Measurements from ENCODE around the gene PHF21A. TPM values are rescaled to one million over a fixed set of nuclear protein-coding genes. Genes with fewer than 3 reads are reported as not detected.

Gene PHF21A
- total RNA-seq, 2 donors from 2014 or later, result 40.2 to 54.0 TPM

DNA sequence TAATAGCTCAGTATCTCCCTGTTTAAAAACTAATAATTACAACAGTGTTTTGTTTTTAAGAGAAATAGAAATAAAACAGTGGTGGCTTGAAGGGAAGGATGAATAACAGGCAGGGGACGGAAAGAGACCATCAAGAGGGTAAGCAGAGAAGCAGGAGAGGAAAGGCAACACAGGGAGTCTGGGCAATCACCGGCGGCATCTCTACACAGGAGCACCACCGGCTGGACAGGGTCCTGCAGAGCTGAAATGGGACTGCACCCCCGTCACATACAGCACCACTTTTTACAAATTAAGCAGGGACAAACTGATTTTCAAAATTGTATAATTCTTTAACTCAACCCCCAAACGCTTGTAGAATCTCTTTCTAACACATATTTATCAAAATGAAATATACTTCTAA is 18.4 kb downstream of the PHF21A start:
- DNase-seq (ENCODE audit: low spot score), result no peak
- intact Hi-C loops (cut with DNase I), result no loop called here

DNA sequence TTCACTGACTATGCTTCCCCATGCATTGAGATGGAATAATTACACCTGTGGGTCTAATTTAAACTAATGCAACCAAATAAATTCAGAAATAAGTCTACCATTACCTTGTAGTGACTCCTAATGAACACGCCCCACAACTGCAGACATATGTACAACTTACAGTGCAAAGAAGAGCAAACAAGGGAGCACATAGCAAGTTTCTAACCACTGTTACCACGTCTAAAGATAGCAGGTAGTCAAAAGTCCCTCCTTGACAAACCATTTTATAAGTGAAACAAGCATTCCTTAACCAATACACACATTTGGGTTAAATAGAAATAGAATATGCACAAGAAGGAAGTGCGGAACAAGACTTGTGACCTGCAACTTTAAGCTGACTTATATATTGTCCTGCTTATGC is 20.6 kb downstream of the PHF21A start:
- intact Hi-C loops (cut with DNase I), result no loop called here
- DNase-seq (ENCODE audit: low spot score), result no peak

GRCh38 chr11:46099963-46100316 is 21.3 kb downstream of the PHF21A start:
- intact Hi-C loops (cut with DNase I), result no loop called here
- DNase-seq (ENCODE audit: low spot score), result no peak

DNA sequence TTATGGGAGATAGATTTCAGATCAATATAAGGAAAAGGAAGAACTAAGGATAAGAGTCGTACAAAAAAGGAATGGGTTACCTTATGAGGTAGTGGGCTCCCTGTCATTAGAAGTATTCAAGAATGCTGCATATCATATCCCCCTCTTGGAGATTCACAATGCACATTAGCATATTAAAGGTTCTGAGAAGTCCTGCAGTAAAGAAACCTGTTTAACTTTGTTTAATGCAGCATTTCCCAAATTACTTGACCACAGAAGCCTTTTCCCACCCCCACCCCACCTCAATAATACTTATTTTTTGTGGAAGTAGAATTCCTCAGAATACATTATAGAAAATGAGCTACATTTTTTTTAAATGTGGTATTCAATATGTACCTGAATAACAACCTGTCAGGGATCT is 30.9 kb downstream of the PHF21A start:
- intact Hi-C loops (cut with DNase I), result no loop called here
- no peak for DNase-seq (ENCODE audit: low spot score)

DNA sequence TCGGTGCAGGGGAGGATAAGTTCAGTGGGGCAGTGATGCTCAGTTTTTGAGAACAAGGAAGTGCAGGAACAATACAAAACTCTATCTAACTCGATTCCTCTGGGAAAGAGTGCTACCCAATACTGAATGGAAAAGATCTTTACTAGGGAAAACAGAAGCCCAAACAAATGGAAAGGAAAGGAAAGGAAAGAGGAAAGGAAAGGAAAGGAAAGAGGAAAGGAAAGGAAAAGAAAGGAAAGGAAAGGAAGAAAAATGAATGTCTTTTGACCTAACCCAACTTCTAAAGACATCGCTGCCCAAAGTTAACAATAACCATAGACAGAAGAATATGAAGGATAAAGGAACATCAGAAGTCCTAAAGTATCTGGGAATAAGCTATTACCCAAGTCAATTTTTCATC is 41.6 kb downstream of the PHF21A start:
- DNase-seq (ENCODE audit: low spot score), result no peak
- intact Hi-C loops (cut with DNase I), result no loop called here

- intact Hi-C loops (cut with DNase I), result no loop called here
- no peak for DNase-seq (ENCODE audit: low spot score)
These were observed 45.3 kb downstream of the PHF21A start for GRCh38 chr11:46075928-46076327.

GRCh38 chr11:46075168-46075567 is 46.1 kb downstream of the PHF21A start:
- DNase-seq (ENCODE audit: low spot score), result no peak
- intact Hi-C loops (cut with DNase I), result no loop called here

GRCh38 chr11:46073632-46074031 is 47.6 kb downstream of the PHF21A start:
- intact Hi-C loops (cut with DNase I), result no loop called here
- DNase-seq (ENCODE audit: low spot score), result no peak

- intact Hi-C loops (cut with DNase I), result no loop called here
- no peak for DNase-seq (ENCODE audit: low spot score)
These were observed 48.9 kb downstream of the PHF21A start for GRCh38 chr11:46072172-46072964.

GRCh38 chr11:46071091-46071490 is 50.2 kb downstream of the PHF21A start:
- DNase-seq (ENCODE audit: low spot score), result no peak
- intact Hi-C loops (cut with DNase I), result no loop called here

- no peak for DNase-seq (ENCODE audit: low spot score)
- intact Hi-C loops (cut with DNase I), result no loop called here
These were observed 51.7 kb downstream of the PHF21A start for GRCh38 chr11:46069595-46069994.

DNA sequence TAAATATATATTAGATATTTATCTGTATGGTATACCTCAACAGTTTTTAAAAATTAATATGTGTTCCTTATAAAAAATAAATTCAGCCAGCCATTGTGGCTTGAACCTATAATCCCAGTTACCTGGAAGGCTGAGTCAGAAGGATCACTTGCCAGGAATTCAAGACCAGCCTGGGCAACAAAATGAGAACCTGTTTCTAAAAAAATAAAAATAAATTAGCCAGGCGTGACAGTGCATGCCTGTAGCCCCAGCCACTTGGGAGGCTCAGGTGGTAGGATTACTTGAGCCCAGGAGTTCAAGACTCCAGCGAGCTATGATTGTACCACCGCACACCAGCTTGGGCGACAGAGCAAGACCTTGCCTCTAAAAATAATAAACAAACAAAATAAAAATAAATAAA is 54.9 kb downstream of the PHF21A start:
- intact Hi-C loops (cut with DNase I), result no loop called here
- no peak for DNase-seq (ENCODE audit: low spot score)

GRCh38 chr11:46065681-46066080 is 55.6 kb downstream of the PHF21A start:
- intact Hi-C loops (cut with DNase I), result no loop called here
- no peak for DNase-seq (ENCODE audit: low spot score)

DNA sequence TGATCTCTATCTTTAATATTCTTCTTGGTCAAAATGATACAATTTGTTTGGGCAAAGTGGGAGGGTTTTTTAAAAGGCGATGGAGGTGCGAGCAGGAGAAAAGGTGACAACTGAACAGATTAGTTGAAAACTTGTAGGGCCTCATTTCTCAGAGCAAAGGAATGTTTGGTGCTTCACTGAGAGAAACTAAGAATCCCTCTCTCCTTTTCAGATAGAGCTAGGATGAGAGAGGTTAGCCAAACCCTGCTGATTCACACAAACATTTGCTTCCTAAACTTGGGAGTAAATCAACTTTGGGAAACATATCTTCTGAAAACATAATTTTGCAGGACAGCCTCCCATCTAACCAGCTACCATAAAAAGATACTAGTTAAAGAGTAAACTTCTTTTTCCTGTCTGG is 57.0 kb downstream of the PHF21A start:
- DNase-seq (ENCODE audit: low spot score), result no peak
- intact Hi-C loops (cut with DNase I), result no loop called here

DNA sequence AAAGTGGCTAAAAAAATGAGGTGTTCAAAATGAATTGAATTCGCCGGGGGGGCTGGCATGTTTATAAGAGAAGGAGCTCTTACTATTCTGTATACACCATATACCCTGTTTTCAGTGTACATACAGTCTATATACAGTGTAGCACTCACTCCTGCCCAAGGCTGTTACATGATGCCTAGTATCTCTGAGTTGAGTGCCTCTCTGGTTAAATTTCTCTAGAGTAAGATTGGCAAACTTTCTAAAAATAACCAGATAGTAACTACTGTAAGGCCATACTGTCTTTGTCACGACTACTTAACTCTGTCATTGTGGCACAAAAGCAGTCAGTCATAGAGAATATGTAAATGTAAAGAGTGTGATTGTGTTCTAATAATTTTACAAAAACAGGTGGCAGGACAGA is 58.1 kb downstream of the PHF21A start:
- intact Hi-C loops (cut with DNase I), result no loop called here
- DNase-seq (ENCODE audit: low spot score), result no peak

DNA sequence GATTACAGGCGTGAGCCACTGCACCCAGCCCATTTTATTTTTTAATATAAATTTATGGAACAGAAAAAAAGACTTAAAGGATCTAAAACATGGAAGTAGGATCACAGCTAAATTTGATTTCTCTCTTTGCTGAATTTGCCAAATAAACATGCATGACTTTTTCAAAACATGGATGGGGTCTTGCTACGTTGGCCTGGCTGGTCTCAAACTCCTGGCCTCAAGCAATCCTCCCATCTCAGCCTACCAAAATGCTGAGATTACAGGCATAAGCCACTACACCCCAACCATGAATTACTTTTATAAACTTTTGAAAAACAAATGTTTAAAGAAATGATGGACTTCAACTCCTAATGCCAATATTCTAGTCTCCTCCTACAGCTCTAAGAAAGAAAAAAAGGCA is 61.2 kb downstream of the PHF21A start:
- DNase-seq (ENCODE audit: low spot score), result no peak
- intact Hi-C loops (cut with DNase I), result no loop called here

DNA sequence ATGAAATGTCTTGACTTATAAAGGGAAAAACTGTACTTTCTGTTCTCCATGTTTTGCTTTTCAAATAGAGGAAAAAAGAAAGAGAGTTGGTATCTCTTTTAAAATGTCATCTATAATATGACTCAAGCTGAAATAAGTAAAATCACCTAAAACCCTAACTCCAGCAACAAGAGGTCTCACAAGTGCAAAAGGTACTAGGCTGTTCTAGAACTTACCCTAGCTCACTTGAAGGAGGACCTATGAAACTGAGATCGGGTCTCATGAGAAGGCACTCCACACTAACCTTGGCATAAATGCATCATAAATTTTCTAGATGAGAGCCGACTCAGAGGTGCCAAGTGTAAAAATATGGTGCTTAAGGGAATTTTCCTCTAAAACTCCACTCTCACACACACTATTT is 63.8 kb downstream of the PHF21A start:
- intact Hi-C loops (cut with DNase I), result no loop called here
- no peak for DNase-seq (ENCODE audit: low spot score)

DNA sequence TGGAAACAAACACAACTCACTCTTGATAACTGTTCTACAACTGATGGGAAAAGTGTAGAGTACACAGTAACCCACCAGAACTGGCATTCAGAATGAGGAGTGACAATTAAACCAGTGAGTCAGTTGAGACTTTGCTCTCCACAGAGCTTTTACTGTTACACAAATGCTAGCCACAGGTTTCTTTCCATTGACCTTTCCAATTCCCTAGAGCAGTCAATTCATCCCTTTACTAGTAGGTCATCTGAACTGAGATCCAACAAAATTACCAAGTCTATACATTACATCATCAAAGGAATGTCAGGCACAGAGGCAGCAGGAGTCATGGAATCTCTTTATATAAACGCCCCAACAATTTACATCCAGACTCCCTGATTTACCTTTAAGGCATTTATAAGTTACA is 65.9 kb downstream of the PHF21A start:
- DNase-seq (ENCODE audit: low spot score), result no peak
- intact Hi-C loops (cut with DNase I), result no loop called here

- intact Hi-C loops (cut with DNase I), result no loop called here
- no peak for DNase-seq (ENCODE audit: low spot score)
These were observed 70.2 kb downstream of the PHF21A start for GRCh38 chr11:46051102-46051501.

DNA sequence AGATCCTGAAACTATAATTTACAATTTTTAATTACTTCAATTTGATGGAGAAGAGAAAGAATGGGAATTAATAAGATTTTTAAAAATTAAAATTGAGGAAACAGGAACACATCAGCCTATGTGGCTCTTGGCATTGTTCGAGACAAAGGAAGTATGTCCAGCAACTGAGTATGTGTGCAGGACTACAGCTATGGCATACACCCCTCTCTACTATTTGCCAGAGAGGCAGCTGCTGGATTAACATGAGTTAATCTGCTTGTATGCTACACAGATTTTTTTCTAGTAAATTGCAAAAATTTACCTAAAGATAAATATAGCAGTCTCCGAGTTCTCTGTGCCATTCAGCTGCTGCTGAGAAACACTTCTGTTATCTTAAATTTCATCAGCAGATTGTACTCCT is 70.6 kb downstream of the PHF21A start:
- intact Hi-C loops (cut with DNase I), result no loop called here
- DNase-seq (ENCODE audit: low spot score), result no peak

DNA sequence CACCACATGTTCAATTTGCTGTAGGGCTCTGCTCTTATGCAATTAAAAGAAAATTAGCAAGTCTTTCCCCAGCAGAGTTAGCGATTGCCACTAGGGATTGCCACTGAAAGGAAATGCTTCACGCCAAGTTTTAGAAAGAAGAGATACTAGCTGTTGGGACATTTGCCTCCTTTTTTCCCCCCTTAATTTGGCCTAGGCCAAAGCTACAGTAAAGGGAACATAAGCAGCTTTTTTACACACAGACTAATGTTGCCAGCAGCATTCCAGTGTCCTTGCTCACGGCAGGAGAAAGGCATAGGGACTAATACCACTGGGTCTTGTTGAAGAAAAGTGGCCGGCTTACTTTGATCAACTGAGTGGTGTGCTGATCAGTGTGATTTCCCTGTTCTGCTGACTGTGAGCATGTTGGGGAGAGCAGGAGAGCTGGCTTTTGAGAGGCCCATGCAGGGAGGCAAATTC is 71.2 kb downstream of the PHF21A start:
- DNase-seq (ENCODE audit: low spot score), result no peak
- intact Hi-C loops (cut with DNase I), result no loop called here

All from posterior vena cava (tissue), 2 donors.